Right cardiac atrium (tissue), 5 donors: Measurements from ENCODE around the gene FASTK. TPM values are rescaled to one million over a fixed set of nuclear protein-coding genes. Genes with fewer than 3 reads are reported as not detected.
A peak's percentile ranks its signal among the peaks of the same experiment; 100 is the strongest.

ENCODE experiments used
- ATAC-seq, 2 donors: fragments of 200-7000 bp; cut with Tn5 transposase; one replicate each; pipeline versions ENCODE4 v1.8.0 to v1.9.1; 2020; ENCODE audit warnings: moderate library complexity in 2 of 2, mild to moderate bottlenecking in 1 of 2
- DNase-seq, 3 donors: peaks; one replicate each; pipeline ENCODE4 v3.0.0-alpha.2; 2020
- H3K27ac ChIP-seq: one replicate; pipeline ENCODE4 v1.5.1; 2013; ENCODE audit warnings: mild to moderate bottlenecking, low read length, control low read depth, moderate library complexity
- H3K27me3 ChIP-seq: one replicate; pipeline ENCODE4 v1.6.1; 2013; ENCODE audit not compliant: control insufficient read depth, insufficient read depth
- H3K4me1 ChIP-seq: one replicate; pipeline ENCODE4 v1.6.1; 2013; ENCODE audit warnings: low read length; ENCODE audit not compliant: control insufficient read depth, insufficient read depth
- H3K4me3 ChIP-seq: one replicate; pipeline ENCODE4 v1.5.1; 2013; ENCODE audit warnings: low read length, control low read depth
- H3K9me3 ChIP-seq: one replicate; pipeline ENCODE4 v1.6.1; 2013; ENCODE audit warnings: low read length; ENCODE audit not compliant: control insufficient read depth
- WGBS: extraction: QIAGEN DNeasy Blood & Tissue Kit; methylation state at CpG from one replicate; pipeline ENCODE4 v1.1.7; 2013; 5-methylcytosine and 5-hydroxymethylcytosine counted together
- intact Hi-C, 4 donors: fragments of 100-400 bp; cut with DNase I; formaldehyde crosslinking; loops; one replicate each; pipeline versions ENCODE4 v1.11.0 to v1.14.0; 2022 to 2023
- polyA plus RNA-seq: library from polyadenylated mRNA; stranded (reverse); fragments of 200-250 nt; gene quantifications from one replicate; pipeline ENCODE4 v1.2.3, GENCODE V29; 2013
- total RNA-seq, 4 donors: library from RNA; stranded (reverse); fragmentation: NEBNext Ultra II Directional; extraction: Animal tissue kit (Norgen Biotek cat#: 25700); gene quantifications; one replicate each; pipeline ENCODE4 v1.2.1, GENCODE V29; 2021
- donor health status: healthy with polysubstance abuse.
- donor health status: DM: no; HTN: yes; CAD: no.
- donor health status: DM: no; HTN: no; CAD: no.
- donor health status: DM: no; HTN: yes; CAD: no; lungs with severe emphysema.
- donor health status: DM: yes; HTN: yes; CAD: no.

The FASTK gene
- total and polyA plus RNA-seq, 5 donors, result 64.1 to 133 (median 73.5) TPM

DNA sequence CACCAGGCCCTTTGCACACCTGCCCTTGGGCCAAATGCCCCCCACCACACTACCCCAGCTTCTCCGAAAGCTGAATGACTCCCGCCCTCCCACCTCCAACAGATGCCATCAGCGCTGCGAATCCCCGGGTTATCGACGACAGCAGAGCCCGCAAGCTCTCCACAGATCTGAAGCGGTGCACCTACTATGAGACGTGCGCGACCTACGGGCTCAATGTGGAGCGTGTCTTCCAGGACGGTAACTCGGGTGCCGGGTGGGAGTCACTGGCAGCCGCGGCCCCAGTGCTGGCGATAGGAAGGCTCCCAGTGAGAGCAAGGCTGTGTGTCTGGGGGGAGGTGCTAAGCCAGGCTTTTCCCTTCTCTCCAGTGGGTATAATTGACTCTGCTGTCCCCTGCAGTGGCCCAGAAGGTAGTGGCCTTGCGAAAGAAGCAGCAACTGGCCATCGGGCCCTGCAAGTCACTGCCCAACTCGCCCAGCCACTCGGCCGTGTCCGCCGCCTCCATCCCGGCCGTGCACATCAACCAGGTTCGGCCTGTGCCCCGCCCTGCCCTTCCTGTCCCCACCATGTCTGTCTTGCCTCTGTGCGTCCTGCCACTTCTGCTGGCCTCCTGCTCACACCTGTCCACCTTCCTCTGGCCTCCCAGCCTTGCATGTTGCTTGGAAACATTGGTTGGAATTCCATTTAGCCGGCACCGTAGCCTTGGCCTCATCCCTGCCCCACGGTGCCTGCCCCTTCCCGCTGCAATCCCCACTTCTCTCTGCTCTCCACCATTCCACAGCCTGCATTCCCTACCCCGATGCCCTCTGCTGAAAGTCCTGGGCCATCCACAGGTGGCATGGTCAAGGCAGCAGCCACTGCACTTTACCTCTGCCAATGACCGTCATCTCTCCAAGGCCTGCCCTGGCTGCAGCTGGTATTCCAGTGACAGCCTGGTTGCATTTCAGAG is 37.8 kb upstream of the FASTK start:
- no peak overlapping the region for H3K27ac ChIP-seq
- ATAC-seq, result no peak
- 93% methylated on average over 38 of the region's 38 CpGs for WGBS
- peak in 1 of 3 donors; percentile 52 for DNase-seq
- H3K9me3 ChIP-seq, result no peaks in the 10 kb centered on the region
- H3K4me3 ChIP-seq, result no peak overlapping the region
- intact Hi-C loops, result loop anchor here in 2 of 4 donors (10.0 kb wide), 2 partner anchors 94 to 104 kb away; partner anchors contain the start of genes ABCB8 (in 1 of the 2) and ATG9B (in 1 of the 2)
- H3K4me1 ChIP-seq, result peaks cover 3% of the 10 kb centered on the region
- no peaks in the 10 kb centered on the region for H3K27me3 ChIP-seq

DNA sequence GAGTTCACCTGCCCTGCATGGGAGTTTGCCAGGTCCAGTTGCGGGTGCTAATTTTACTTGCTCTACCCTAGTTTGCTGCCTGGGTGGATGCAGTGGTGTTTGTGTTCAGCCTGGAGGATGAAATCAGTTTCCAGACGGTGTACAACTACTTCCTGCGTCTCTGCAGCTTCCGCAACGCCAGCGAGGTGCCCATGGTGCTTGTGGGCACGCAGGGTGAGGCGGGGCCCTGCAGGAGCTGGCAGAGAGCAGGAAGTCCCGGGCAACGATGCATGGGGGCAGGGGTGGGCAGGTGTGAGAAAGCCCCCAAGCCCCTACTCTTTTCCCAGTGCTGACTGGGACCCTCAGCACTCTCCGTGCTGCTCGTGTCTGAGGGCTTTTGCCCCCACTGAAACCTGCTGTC is 37.0 kb upstream of the FASTK start:
- Histone ChIP-seq H3K9me3 (no peaks in the 10 kb centered on the region), H3K27me3 (no peaks in the 10 kb centered on the region), H3K4me3 (no peak overlapping the region), H3K4me1 (peaks cover 3% of the 10 kb centered on the region), H3K27ac (no peak overlapping the region)
- ATAC-seq (no peak), DNase-seq (peak in 1 of 3 donors; percentile 34)
- 90% methylated on average over 12 of the region's 12 CpGs for WGBS
- intact Hi-C loops, result loop anchor here in 2 of 4 donors (10.0 kb wide), 2 partner anchors 93 to 103 kb away; partner anchors contain the start of genes ABCB8 (in 1 of the 2) and ATG9B (in 1 of the 2)

DNA sequence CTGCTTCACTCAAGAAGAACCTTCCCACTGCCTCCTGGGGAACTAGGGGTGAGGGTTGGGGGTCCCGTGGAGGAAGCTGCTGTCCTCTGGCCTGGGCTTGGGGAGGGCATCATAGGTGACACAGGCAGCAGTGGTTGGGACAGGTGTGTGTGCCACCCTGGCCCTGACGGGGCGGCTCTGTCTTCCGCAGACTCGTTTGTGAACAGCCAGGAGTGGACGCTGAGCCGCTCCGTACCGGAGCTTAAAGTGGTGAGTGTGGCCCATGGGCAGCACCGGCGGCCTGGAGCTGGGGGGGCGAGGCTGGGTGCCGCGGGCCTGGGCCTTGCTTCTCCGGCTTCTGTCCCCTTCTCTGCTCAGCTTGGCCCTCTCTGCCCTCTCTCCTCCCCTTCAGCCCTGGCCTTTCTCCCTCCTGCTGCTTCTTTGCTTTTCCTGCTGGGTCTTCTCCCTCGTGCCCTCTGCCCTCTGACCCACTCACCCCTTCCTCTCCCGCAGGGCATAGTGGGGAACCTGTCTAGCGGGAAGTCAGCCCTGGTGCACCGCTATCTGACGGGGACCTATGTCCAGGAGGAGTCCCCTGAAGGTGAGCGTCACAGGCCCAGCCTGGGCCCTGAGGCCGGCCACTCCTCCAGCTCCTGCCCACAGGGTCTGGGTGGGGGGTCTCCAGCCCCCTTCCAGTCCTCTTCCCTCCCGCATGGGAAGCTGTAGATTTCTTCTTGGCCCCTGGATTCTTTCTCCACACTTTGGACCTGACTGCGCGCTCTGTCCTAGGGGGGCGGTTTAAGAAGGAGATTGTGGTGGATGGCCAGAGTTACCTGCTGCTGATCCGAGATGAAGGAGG is 36.2 kb upstream of the FASTK start:
- H3K4me1 ChIP-seq, result peaks cover 3% of the 10 kb centered on the region
- H3K9me3 ChIP-seq, result no peaks in the 10 kb centered on the region
- no peak overlapping the region for H3K27ac ChIP-seq
- H3K4me3 ChIP-seq, result no peak overlapping the region
- DNase-seq, result peak in 1 of 3 donors; percentile 62
- WGBS, result 93% methylated on average over 27 of the region's 27 CpGs
- ATAC-seq, result no peak
- no peaks in the 10 kb centered on the region for H3K27me3 ChIP-seq
- intact Hi-C loops, result loop anchor here in 2 of 4 donors (10.0 kb wide), 2 partner anchors 92 to 102 kb away; partner anchors contain the start of genes ABCB8 (in 1 of the 2) and ATG9B (in 1 of the 2)

DNA sequence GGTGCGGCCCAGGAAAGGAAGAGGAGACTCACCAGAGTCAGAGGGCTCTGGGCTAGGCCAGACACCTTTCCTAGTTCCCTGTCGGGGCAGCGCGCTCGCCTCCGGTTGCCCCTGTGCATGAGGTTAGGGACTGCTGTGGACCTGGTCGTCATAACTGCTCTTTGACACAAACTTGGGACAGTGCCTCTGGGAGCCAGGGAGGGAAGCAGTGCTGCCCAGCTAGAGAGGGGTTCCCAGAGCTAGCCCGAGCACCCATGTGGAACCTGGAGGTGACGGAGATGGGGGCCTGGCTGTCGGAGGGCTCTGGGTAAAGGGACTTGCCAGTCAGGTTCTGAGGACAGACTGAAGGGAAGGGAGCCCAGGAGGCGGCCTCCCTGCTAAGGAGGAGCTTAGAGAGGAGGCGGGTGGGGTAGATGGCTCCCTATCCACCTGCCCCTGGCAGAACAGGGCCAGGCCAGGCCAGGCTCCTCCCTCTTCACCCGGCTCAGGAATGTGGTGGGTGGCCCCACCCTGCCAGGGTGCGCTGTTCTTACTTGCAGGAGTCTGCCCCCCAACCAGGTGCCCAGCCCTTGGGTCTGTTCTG is 35.3 kb upstream of the FASTK start:
- no peaks in the 10 kb centered on the region for H3K9me3 ChIP-seq
- no peak overlapping the region for H3K27ac ChIP-seq
- no peak overlapping the region for H3K4me3 ChIP-seq
- DNase-seq, result peak in 1 of 3 donors; percentile 62
- WGBS, result 81% methylated on average over 14 of the region's 14 CpGs
- H3K4me1 ChIP-seq, result peaks cover 3% of the 10 kb centered on the region
- H3K27me3 ChIP-seq, result no peaks in the 10 kb centered on the region
- ATAC-seq, result peak in 1 of 2 donors; percentile 2
- intact Hi-C loops, result loop anchor here in 2 of 4 donors (10.0 kb wide), 2 partner anchors 91 to 101 kb away; partner anchors contain the start of genes ABCB8 (in 1 of the 2) and ATG9B (in 1 of the 2)

DNA sequence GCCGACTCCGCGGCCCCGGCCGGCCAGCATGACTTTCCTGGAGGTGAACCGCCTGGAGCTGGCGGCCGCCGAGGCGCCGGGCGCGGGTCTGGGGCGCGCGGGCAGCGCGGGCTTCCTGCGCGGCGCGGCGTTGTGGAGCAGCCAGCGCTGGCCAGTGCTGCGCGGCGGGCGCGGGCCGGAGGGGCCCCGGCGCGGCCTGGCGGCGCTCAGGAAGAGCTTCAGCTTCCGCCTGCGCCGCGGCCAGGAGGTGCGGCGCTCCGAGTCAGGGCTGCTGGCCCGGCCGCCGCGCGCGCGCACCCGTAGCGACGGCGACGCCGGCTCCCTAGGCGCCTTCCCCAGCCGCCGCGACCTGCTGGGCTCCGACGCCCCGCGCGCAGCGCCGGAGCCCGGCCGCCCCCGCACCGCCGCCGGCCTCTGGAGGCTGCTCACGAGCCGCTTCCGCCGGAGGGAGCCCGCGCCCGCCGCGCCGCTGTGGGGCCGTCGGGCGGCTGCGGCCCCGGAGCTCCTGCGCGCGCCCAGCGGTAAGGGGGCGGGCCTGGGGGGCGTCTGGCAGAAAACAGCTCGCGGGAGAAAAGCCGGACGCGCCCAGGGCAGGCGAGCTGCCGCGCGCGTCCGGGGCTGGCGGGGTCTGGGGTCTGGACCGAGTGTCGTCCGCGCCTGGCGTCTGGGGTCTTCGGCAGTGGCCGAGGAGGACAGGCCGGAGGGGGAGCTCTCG is 34.7 kb upstream of the FASTK start:
- Histone ChIP-seq H3K4me3 (peak overlapping the region; percentile 60), H3K27me3 (no peaks in the 10 kb centered on the region), H3K9me3 (no peaks in the 10 kb centered on the region), H3K4me1 (peaks cover 3% of the 10 kb centered on the region), H3K27ac (no peak overlapping the region)
- WGBS, result 5% methylated on average over 114 of the region's 114 CpGs
- intact Hi-C loops, result loop anchor here in 2 of 4 donors (10.0 kb wide), 2 partner anchors 90 to 100 kb away; partner anchors contain the start of genes ABCB8 (in 1 of the 2) and ATG9B (in 1 of the 2)
- DNase-seq (peak in 2 of 3 donors; percentile 62 to 72), ATAC-seq (peak; percentile 22 to 31)

DNA sequence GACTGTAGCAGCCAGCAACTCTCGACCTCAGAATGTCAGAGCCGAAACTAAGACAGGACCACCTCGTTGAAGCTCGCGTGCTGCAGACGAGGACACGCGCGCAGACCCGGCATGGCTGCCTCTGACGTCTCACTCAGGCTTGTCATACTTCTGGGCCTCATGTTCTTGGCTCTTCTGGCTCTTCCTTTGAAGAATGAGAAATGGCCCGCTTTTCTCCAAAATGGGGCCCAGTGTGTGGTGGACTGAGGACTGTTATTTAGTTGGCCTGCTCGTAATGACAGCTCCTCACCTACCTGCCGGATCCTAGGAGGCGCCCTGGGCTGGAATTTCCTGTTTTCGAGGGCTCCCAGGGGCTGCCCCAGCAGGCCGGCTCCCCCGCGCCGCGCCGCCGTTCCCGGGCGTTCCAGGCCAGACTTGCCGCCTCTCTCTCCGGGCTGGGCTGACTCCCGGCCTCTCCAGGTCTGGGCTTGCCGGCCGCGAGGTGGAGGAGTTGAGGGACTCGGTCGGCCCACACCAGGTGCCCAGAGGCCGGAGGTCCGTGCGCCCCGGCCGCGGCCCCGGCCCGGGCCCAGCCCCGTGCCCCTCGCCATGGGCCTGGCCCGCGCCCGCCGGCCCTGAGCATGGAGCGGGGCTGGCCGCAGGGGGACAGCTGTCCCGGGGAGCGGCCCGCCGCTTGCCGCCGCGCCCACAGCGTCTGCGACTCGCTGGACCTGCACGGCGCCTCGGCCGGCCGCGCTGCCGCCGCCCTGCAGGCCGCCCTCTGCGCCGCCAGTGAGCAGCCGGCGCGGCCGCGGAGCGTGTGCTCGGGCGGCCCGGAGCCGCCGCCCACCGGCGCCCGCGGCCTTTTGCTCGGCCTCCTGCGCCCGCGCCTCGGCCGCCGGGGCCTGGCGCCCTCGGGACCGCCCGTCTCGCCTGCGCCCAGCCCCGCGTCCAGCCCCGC is 33.8 kb upstream of the FASTK start:
- intact Hi-C loops, result loop anchor here in 2 of 4 donors (10.0 kb wide), 2 partner anchors 90 to 100 kb away; partner anchors contain the start of genes ABCB8 (in 1 of the 2) and ATG9B (in 1 of the 2)
- WGBS, result 24% methylated on average over 101 of the region's 101 CpGs
- ATAC-seq, result no peak
- Histone ChIP-seq H3K4me1 (peaks cover 3% of the 10 kb centered on the region), H3K27me3 (no peaks in the 10 kb centered on the region), H3K27ac (no peak overlapping the region), H3K4me3 (peak overlapping the region; percentile 60), H3K9me3 (no peaks in the 10 kb centered on the region)
- peak in 1 of 3 donors; percentile 55 for DNase-seq

DNA sequence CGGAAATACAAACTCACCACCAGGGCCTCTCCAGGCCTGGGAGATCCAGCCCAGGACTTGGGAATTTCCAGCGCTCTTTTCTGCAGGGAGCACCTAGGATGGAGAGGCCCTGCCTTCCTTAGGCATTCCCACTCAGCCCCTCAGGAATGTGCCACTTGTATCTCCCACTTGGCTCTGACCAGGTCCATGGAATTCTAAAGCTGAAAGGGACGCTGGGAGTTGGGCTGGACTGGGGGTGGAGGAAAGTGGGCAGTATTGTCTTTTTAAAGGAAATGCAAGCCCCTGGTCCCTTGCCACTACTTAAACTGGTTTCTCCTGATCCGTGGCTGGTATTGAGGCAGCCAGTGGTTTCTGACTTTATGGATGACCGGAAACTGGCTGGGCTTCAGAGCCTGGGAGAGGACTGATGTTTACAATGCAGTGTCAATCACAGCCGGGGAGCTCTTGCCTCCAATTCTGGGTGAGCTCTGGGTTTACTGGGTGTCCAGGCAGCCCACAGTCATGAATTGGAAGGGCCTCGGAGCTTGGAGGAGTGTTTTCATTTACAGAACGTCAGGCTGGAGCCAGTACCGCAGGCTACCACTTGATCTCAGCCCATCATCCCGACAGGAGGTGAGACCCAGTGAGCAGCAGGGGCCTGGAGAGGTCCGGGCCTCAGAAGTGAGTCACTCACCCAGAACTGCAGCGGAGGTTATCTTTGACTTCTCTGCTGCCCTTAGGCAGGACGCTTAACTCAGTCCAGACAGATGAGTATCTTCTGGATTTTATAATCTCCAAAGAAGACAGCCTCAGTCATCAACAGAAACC is 32.9 kb upstream of the FASTK start:
- DNase-seq (no peak), ATAC-seq (no peak)
- Histone ChIP-seq H3K27me3 (no peaks in the 10 kb centered on the region), H3K4me3 (no peak overlapping the region), H3K27ac (no peak overlapping the region), H3K4me1 (peaks cover 3% of the 10 kb centered on the region), H3K9me3 (no peaks in the 10 kb centered on the region)
- 79% methylated on average over 13 of the region's 13 CpGs for WGBS
- intact Hi-C loops, result loop anchor here in 2 of 4 donors (10.0 kb wide), 2 partner anchors 89 to 99 kb away; partner anchors contain the start of genes ABCB8 (in 1 of the 2) and ATG9B (in 1 of the 2)

DNA sequence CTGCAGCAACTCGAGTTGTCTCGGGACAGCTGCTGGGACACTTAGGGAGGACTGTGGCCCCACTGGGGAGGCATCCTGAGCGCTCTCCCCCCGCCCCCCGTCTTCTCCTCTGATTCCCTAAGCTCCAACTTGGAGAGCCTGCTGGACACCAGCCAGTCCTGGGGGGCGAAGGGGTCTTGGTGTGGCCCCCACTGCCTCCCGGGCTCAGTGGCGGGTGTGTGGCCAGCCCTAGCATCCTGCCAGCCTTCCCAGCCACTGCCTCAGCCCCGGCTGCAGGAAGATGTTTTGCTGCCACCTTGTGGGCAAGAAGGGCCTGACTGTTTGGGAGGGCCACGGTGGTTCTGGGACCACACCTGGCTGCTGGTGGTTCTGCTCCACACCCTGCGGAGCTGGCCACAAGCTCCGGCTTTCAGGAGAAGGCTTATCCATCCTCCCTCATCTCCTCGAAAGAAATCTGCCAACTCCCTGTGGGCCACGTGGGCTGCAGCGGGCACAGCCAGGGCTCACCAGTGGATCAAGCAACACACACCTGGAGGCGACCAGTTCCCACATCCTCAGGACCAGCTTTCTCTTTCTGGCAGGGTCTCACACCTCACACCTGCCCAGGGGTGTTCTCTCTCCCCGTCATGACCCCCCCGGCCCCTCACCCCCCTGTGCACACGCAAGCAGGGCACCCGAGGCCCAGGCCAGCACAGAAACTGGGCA is 30.5 kb upstream of the FASTK start:
- intact Hi-C loops, result loop anchor here in 2 of 4 donors (10.0 kb wide), 2 partner anchors 86 to 96 kb away; partner anchors contain the start of genes ABCB8 (in 1 of the 2) and ATG9B (in 1 of the 2)
- Histone ChIP-seq H3K27ac (no peak overlapping the region), H3K9me3 (no peaks in the 10 kb centered on the region), H3K4me3 (no peak overlapping the region), H3K27me3 (no peaks in the 10 kb centered on the region), H3K4me1 (peaks cover 3% of the 10 kb centered on the region)
- 36% methylated on average over 20 of the region's 20 CpGs for WGBS
- ATAC-seq (peak; percentile 83), DNase-seq (peak; percentile 82 to 92 (median 90))
